ENCODE data around the gene EFNA5. TPM values are rescaled to one million over a fixed set of nuclear protein-coding genes. Genes with fewer than 3 reads are reported as not detected.

EFNA5 gene
- total and polyA plus RNA-seq, 2 of the 8 experiments (the other 6 are each of a cell fraction or from before 2014, with no cell fraction given): 9.6 to 21.8 TPM

GRCh38 chr5:107624235-107624634, 46.5 kb downstream of the EFNA5 start:
- Histone ChIP-seq H3K27ac (ENCODE audit: low read depth, low read length) (no peak overlapping the region), H4K91ac (replicated peaks; ENCODE audit: insufficient read length, low read length) (no peak overlapping the region), H3K79me1 (ENCODE audit: low read depth, low read length) (no peaks in the 10 kb centered on the region), H3K79me2 (ENCODE audit: control insufficient read depth in 1 of 2, insufficient read depth in 2 of 2, low read length in 2 of 2) (no peaks in the 10 kb centered on the region; a peak in 1 of 4 replicates), H4K20me1 (replicated peaks in 1 of 2; ENCODE audit: control insufficient read depth in 1 of 2, insufficient read depth in 2 of 2, low read length in 2 of 2) (no peaks in the 10 kb centered on the region), H3K9me3 (ENCODE audit: insufficient read depth in 2 of 2, low read depth in 1 of 2, low read length in 1 of 2) (no peaks in the 10 kb centered on the region), H4K8ac (ENCODE audit: extremely low read depth, insufficient read depth, low read length) (no peak overlapping the region), H2BK20ac (ENCODE audit: low read length) (no peak overlapping the region), H3K4me3 (ENCODE audit: extremely low read depth in 1 of 4, insufficient read depth in 2 of 4, low read depth in 3 of 4, low read length in 4 of 4) (no peak overlapping the region), H3K9ac (replicated peaks in 1 of 4; ENCODE audit: extremely low read depth in 1 of 4, low read depth in 3 of 4, low read length in 3 of 4) (no peak overlapping the region), H2BK120ac (replicated peaks; ENCODE audit: low read depth, low read length) (no peak overlapping the region), H2BK12ac (ENCODE audit: low read depth, low read length) (no peak overlapping the region), H2AK5ac (ENCODE audit: low read depth, low read length) (no peak overlapping the region), H2AFZ (ENCODE audit: low read length) (no peak overlapping the region), H3K36me3 (ENCODE audit: control insufficient read depth in 2 of 4, insufficient read depth in 4 of 4, low read length in 3 of 4) (no peaks in the 10 kb centered on the region), H2BK15ac (ENCODE audit: low read length) (no peak overlapping the region), H3K18ac (ENCODE audit: extremely low read depth, low read length) (no peak overlapping the region), H2BK5ac (ENCODE audit: low read depth, low read length) (no peak overlapping the region), H3K23ac (ENCODE audit: insufficient read length) (no peak overlapping the region), H3K14ac (ENCODE audit: insufficient read length) (no peak overlapping the region), H3K27me3 (replicated peaks in 1 of 4; ENCODE audit: control insufficient read depth in 3 of 4, extremely low read depth in 1 of 4, insufficient read depth in 3 of 4, low read length in 3 of 4) (no peaks in the 10 kb centered on the region), H4K5ac (ENCODE audit: insufficient read length, low read depth, low read length) (no peak overlapping the region), H3K23me2 (ENCODE audit: low read depth, low read length) (no peaks in the 10 kb centered on the region), H3K4me2 (ENCODE audit: insufficient read depth in 1 of 2, low read depth in 2 of 2, low read length in 2 of 2) (no peak overlapping the region), H3K56ac (replicated peaks; ENCODE audit: insufficient read length, low read depth, low read length) (no peak overlapping the region), H3K4ac (replicated peaks; ENCODE audit: insufficient read length, low read depth, low read length) (no peak overlapping the region), H3K4me1 (replicated peaks in 1 of 4; ENCODE audit: control insufficient read depth in 3 of 4, insufficient read depth in 4 of 4, low read length in 3 of 4) (no peaks in the 10 kb centered on the region)
- ChIA-PET POLR2A (ENCODE audit: partially characterized antibody) (no interaction called here), CTCF (ENCODE audit: partially characterized antibody) (interaction anchor here (0.6 to 1.2 kb wide), 2 partner anchors 13 to 1322 kb away, joined by 3 read pairs; no protein-coding TSS in a partner anchor)
- 86% methylated on average over 1 of the region's 1 CpG; no CpG with 5 or more reads in 1 of the 2 experiments for WGBS, 2 experiments (ENCODE audit: extremely low coverage in 1 of 2, insufficient coverage in 1 of 2, insufficient read length in 1 of 2, insufficient replicate concordance in 2 of 2, low coverage in 1 of 2, low lambda C conversion rate in 2 of 2, missing lambda C conversion rate in 1 of 2)
- no peak for FAIRE-seq
- no peak for DNase-seq (ENCODE audit: low read depth in 1 of 2, low spot score in 2 of 2)
- TF ChIP-seq RAD21 (IDR thresholded peaks at IDR 0.05 in 1 of 2, conservative IDR thresholded peaks at IDR 0.05 in 1 of 2; ENCODE audit: low read depth in 2 of 2, low read length in 2 of 2) (no peak), TAF1 (IDR thresholded peaks at IDR 0.05; ENCODE audit: low read depth, low read length) (no peak), SAP30 (IDR thresholded peaks at IDR 0.05; ENCODE audit: insufficient read depth, insufficient replicate concordance, low read length) (no peak), SP2 (IDR thresholded peaks at IDR 0.05; ENCODE audit: low read length) (no peak), POLR2AphosphoS5 (IDR thresholded peaks at IDR 0.05; ENCODE audit: low read depth, low read length) (no peak)

Data from H1 (cell line).